HG03039 (cell line): Measurements from ENCODE around the gene HIGD2A.

Experiments used
- ATAC-seq: cut with Tn5 transposase; IDR thresholded peaks from one replicate; pipeline ENCODE4 v1.9.1; 2021; ENCODE audit warnings: mild to moderate bottlenecking, moderate library complexity; ENCODE audit not compliant: unreplicated experiment

HIGD2A gene

DNA sequence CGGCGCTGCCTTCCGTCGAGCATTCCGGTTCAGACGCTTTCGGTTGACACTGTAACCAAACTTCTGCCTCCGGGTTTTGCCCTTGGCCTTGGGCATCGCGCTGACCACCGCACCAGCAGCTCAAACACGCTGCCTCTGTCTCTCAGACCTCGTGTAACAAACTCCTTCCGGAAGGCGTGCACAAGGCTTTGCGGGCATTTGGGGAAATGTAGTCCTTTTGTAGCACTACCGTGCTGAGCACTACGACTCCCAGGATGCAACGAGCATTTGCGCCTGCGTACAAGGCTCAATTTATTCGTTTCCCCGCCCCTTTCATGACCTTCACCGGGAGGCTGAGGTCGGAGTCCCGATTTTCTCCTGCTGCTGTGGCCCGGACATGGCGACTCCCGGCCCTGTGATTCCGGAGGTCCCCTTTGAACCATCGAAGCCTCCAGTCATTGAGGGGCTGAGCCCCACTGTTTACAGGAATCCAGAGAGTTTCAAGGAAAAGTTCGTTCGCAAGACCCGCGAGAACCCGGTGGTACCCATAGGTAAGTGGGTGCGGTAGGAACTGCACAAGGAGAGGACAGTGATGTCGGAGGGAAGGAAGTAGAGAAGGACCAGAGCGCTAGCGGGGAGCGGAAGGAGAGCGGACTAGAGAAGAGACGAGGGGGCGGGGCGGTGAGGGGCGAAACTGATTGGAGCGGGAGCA lies at the start of gene HIGD2A, which contains the start of gene NOP16:
Gene HIGD2A (plus strand): TSS at position 308 of the 691 bp plus-strand sequence. CDS start 69 bp downstream, at position 377.
Gene NOP16 (minus strand): TSS at position 155 of the 691 bp plus-strand sequence. CDS start 59 bp downstream, at position 96.
- peak; percentile 83 for ATAC-seq

DNA sequence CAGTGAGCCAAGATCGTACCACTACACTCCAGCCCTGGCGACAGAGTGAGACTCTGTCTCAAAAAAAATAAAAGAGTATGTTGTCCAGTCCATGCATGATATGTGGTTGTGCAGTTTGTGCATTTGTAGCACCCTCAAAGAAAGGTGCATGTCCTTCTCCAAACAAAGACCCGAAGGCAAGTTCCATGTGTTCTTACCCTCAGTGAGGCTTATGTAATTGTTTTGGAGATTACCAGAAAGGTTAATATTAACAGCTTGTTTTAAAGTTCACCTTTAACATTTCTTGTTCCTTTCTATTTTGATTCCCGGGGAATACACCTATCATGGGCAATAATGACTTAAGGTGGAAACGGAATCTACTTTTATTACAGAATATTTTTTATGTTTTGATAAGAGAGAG lies 49.2 kb upstream of the HIGD2A start:
- ATAC-seq: no peak

- no peak for ATAC-seq
These were observed 47.0 kb upstream of the HIGD2A start for GRCh38 chr5:176341325-176342157.

- ATAC-seq: no peak
These were observed 46.4 kb upstream of the HIGD2A start for GRCh38 chr5:176342158-176342483.

DNA sequence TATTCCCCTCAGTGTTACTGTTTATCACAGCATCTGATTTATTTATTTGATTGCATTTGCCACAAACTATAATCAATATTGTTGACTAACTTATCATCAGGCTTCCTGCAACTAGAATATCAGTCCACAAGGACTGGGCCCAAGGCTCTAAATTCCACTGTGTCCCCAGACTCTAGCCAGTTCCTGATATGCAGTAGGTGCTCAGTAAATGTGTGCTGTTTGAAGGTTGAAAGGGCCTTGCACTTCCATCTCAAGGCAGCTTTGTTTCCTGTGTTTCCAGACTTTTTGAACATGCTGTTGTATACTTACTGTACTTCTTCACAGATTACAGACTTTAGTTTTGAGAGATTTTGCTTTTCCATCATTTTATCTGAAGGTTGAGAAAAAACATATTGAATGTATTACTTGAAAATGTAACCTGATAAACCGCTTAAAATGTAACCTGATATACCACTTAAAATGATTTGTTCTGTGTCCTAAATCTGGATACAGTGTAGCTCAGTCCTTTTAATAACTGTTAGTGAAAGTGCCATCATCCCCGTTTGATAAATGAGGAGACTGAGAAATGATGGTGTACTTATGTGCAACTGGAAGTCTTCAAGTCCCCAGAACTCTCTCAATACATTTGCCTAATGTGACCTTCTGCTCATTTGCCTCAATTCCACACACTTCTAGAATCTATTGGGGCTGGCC lies 45.6 kb upstream of the HIGD2A start:
- ATAC-seq: no peak

DNA sequence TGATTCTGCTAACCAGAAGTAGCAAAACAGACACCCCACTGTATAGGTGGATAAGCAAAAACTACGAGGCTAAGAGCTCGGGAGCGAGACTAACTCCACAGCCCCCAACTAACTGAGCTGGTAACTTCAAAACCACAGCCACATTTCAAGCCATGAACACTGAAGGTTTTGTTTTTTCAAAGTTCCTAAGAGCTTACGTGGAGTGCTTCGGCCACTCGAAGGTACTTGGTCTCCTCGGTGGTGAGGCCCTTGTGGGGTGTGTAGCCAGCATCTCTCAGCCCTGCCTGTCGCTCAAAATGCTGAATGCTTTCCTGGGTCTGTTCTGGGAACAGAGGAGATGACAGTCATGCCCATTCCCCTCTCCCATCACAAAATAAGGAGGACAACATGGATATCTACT lies 38.1 kb upstream of the HIGD2A start:
- no peak for ATAC-seq

- ATAC-seq: no peak
These were observed 36.3 kb upstream of the HIGD2A start for GRCh38 chr5:176352116-176352878.

- no peak for ATAC-seq
These were observed 35.0 kb upstream of the HIGD2A start for GRCh38 chr5:176353533-176353932.

- ATAC-seq: no peak
These were observed 33.0 kb upstream of the HIGD2A start for GRCh38 chr5:176355400-176356178.

GRCh38 chr5:176356179-176356566 lies 32.4 kb upstream of the HIGD2A start:
- ATAC-seq: no peak

DNA sequence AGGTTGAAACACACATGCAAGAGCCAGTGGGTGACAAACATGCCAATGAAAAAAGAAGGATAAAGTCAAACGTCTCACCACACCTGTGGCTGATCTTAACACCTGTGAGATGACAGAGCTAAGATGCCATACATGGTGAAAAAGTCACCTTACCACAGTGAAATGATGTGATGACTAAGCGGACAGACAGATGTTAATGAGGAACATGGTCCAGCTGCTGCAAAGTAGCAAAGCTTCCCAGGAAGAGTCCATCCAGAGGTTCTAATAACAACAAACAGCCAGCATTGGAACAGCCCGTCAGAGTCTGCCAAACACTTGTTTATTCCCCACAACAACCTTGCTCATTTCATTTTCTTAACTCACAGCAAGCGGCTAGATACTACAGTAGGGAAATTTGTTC lies 28.9 kb upstream of the HIGD2A start:
- ATAC-seq: no peak

DNA sequence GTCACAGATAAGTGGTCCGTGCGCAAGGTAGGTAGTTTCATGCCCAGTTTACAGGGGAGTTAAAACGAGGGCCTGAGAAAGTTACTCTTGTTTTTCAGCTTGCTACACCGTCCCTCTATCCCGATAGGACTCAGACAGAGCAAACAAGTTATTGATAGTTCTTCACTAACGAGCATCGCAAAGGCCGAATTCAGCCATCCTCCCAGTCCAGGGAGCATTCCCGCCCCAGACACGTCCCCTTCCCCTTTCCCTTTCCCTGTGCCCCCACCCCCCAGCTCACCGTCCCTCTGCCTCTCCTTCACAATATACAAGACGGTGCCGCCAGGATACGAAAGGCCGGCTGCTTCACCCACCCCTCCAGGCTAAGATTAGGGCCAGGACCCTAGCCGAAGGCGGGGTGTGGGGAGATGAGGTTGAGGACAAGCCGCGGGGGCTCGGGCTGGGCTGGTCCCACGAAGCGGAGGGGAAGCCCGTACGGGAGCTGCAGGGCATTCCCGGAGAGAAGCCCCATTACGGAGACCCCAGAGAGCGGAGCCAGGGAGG lies 27.6 kb upstream of the HIGD2A start:
- ATAC-seq: no peak

DNA sequence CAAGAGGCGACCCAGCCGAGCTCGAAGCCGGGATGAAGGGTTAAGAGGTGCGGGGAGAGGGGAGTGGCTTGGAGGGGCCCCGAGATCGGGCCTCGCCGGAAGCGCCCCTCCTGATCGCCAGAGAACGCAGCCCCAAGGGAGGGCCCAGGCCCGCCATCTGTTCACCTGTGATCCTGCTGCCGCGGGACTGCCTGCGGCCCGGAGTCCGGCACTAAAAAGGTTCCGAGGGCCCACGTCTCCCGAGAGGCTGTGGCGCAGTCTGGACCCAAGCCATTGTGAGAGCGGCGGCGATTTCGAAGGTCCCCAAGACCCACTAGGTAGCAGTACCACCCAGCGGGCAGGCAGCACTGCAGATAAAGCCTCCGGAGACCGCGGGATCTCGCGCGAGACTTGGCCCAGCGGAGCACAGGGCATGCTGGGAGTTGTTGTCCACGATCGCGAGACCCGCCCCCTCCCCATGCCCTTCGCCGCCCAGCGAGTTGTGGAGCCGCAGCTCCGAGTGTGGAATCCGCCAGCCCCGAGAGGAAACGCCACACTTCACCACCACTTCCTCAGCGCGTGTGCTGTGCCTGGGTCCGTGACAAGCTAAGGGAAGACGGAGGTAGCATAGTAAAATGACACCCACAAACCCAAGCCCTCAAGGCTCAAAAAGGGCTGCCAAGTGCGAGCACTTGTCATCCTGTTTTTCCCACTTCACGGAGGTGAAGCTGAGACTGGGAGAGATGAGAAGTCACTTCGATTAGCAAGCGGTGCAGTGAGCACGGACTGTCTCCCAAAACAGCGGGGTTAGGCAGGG lies 26.9 kb upstream of the HIGD2A start, which contains the start of gene KIAA1191:
Gene KIAA1191 (minus strand): TSS at position 328 of the 796 bp plus-strand sequence. CDS start 2,256 bp downstream, outside the sequence.
- peak; percentile 85 for ATAC-seq

GRCh38 chr5:176362233-176362490 lies 26.4 kb upstream of the HIGD2A start:
- ATAC-seq: no peak

DNA sequence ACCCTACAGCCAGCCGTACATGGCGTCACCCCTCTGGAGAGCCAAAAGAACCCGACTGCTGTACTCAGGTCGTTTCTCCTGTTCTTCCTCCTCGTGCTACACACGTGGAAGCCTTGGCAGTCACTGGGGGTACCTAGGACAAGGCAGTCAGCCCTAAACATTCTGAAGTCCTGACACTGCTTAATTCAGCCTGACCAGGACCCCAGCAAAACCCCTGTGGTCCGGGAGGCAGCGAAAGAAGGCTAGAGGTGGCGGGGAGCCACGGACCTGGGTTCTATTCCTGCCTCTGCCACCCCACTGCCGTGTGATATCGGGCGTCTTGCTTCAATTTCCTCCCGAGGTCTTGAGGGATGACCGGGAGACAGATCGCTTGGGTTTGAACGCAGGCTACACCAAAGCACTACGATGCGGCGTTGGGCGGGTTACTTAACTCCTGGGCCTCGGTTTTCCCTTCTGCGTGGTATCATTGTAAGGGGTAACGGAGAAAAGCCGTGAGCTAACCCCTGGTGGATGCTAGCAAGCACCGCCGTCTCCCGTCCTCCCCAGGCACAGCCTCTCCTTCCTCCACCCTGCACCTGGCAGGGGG lies 23.7 kb upstream of the HIGD2A start:
- ATAC-seq: no peak

DNA sequence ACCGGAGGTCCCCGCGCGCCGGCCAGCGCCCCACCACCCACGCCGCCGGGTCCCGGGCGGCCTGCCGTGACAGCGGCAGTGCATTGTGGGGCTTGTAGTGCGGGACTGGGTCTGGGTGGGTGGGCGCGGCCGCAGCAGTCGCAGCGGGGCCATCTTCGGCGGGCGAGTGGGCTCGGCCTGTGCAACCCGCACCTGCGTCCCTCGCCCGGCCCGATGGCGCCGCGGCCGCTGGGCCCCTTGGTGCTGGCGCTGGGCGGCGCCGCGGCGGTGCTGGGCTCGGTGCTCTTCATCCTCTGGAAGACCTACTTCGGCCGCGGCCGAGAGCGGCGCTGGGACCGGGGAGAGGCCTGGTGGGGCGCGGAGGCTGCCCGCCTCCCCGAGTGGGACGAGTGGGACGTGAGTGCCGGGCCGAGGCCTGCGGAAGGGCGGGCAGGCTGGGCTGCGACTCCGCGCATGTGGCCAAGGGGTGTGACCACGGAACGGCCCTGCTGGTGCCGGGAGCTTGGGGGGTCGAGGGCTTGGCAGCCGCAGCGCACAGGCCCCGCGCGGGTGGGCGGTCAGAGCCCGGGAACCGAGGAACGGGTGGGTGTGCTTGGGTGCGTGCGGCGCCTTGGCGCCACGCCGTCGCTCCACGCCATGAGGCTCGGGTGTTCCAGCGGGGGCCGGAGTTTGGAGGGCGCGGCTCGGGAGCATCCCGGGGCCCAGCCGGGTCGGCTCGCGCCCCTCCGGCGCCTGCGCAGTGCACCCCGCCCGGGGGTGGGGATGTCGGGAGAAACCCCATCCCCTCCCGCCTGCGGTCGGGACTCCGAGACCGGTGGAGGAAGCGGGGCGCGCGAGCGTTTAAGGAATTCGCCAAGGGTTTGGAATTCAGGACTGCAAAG lies 23.0 kb upstream of the HIGD2A start, which contains the start of gene ARL10:
Gene ARL10 (plus strand): TSS at position 137 of the 881 bp plus-strand sequence. CDS start 77 bp downstream, at position 214.
- peak; percentile 35 for ATAC-seq

GRCh38 chr5:176366232-176366894 lies 22.2 kb upstream of the HIGD2A start:
- no peak for ATAC-seq
